ENCODE measurements around the gene IKZF5. TPM values are rescaled to one million over a fixed set of nuclear protein-coding genes. Genes with fewer than 3 reads are reported as not detected.

Gene IKZF5
- polyA plus RNA-seq, 1 experiment = 7.8 TPM

GRCh38 chr10:123011987-123012386, 3.4 kb upstream of the IKZF5 start:
- POLR2A ChIA-PET = no interaction called here
- DNase-seq (ENCODE audit: low read depth, low spot score) = no peak
- Histone ChIP-seq H3K27ac (ENCODE audit: low read depth, low read length) (no peak overlapping the region), H3K27me3 (ENCODE audit: control insufficient read depth, insufficient read depth, low read length) (no peaks in the 10 kb centered on the region), H3K4me3 (ENCODE audit: low read depth, low read length) (no peak overlapping the region), H3K9me3 (ENCODE audit: control insufficient read depth, insufficient read depth, low read length) (peaks cover 4% of the 10 kb centered on the region; the same call in 1 of the 2 replicates)
- CTCF ChIA-PET = interaction anchor here (2.4 kb wide), 1 partner anchor 9 kb away, joined by 13 read pairs; no protein-coding TSS in a partner anchor
- no peak for TF ChIP-seq CTCF (IDR thresholded peaks at IDR 0.05; ENCODE audit: low read depth, low read length)

GRCh38 chr10:123009105-123009820, 668 bp upstream of the IKZF5 start:
- CTCF ChIA-PET = interaction anchor here (1.4 to 2.4 kb wide), 4 partner anchors 12 to 34 kb away, joined by 5 to 24 read pairs (median 12); partner anchors contain the start of gene PSTK
- peak overlapping the region; percentile 80 for H3K4me3 ChIP-seq (ENCODE audit: low read depth, low read length)
- H3K27me3 ChIP-seq (ENCODE audit: control insufficient read depth, insufficient read depth, low read length) = no peaks in the 10 kb centered on the region
- peak overlapping the region; percentile 32 for H3K27ac ChIP-seq (ENCODE audit: low read depth, low read length)
- peaks cover 4% of the 10 kb centered on the region; the same call in 1 of the 2 replicates for H3K9me3 ChIP-seq (ENCODE audit: control insufficient read depth, insufficient read depth, low read length)
- no peak for DNase-seq (ENCODE audit: low read depth, low spot score)
- POLR2A ChIA-PET = interaction anchor here (0.5 to 1.0 kb wide), 3 partner anchors 23 to 1770 kb away, joined by 3 to 11 read pairs (median 7); partner anchors contain the start of gene PSTK
- no peak for TF ChIP-seq CTCF (IDR thresholded peaks at IDR 0.05; ENCODE audit: low read depth, low read length)

GRCh38 chr10:123007558-123008354, 839 bp downstream of the IKZF5 start:
- POLR2A ChIA-PET = interaction anchor here (0.9 to 1.4 kb wide), 4 partner anchors 8 to 54 kb away, joined by 3 to 6 read pairs (median 4); partner anchors contain the start of gene C10orf88
- H3K9me3 ChIP-seq (ENCODE audit: control insufficient read depth, insufficient read depth, low read length) = peaks cover 4% of the 10 kb centered on the region; the same call in 1 of the 2 replicates

GRCh38 chr10:123004298-123004697, 4.3 kb downstream of the IKZF5 start:
- no peak for DNase-seq (ENCODE audit: low read depth, low spot score)
- POLR2A ChIA-PET = no interaction called here
- CTCF ChIA-PET = interaction anchor here (1.3 kb wide), 1 partner anchor 23 kb away, joined by 4 read pairs; no protein-coding TSS in a partner anchor

More at GRCh38 chr10:123007558-123008354, 839 bp downstream of the IKZF5 start:
- peak; percentile 8 for DNase-seq (ENCODE audit: low read depth, low spot score)
- H3K4me3 ChIP-seq (ENCODE audit: low read depth, low read length) = peak overlapping the region; percentile 91
- peak overlapping the region; percentile 73 for H3K27ac ChIP-seq (ENCODE audit: low read depth, low read length)
- H3K27me3 ChIP-seq (ENCODE audit: control insufficient read depth, insufficient read depth, low read length) = no peaks in the 10 kb centered on the region
- CTCF ChIA-PET = interaction anchor here (1.3 to 2.1 kb wide), 4 partner anchors 14 to 126 kb away, joined by 3 to 24 read pairs (median 4); partner anchors contain the start of gene PSTK
- no peak for TF ChIP-seq CTCF (IDR thresholded peaks at IDR 0.05; ENCODE audit: low read depth, low read length)

More at GRCh38 chr10:123004298-123004697, 4.3 kb downstream of the IKZF5 start:
- Histone ChIP-seq H3K4me3 (ENCODE audit: low read depth, low read length) (no peak overlapping the region), H3K27ac (ENCODE audit: low read depth, low read length) (no peak overlapping the region), H3K9me3 (ENCODE audit: control insufficient read depth, insufficient read depth, low read length) (peaks cover 4% of the 10 kb centered on the region; the same call in 1 of the 2 replicates), H3K27me3 (ENCODE audit: control insufficient read depth, insufficient read depth, low read length) (no peaks in the 10 kb centered on the region)
- TF ChIP-seq CTCF (IDR thresholded peaks at IDR 0.05; ENCODE audit: low read depth, low read length) = no peak

All from AG04450 (cell line).